Body of pancreas (tissue), 4 donors: ENCODE measurements around the gene SPEM2. TPM values are rescaled to one million over a fixed set of nuclear protein-coding genes. Genes with fewer than 3 reads are reported as not detected.
A peak's percentile ranks its signal among the peaks of the same experiment; 100 is the strongest.

ENCODE experiments used
- ATAC-seq: fragments of 150-250 bp; one replicate; pipeline ENCODE4 v1.9.1; 2016
- DNase-seq, 4 donors: peaks; one replicate each; pipeline ENCODE4 v3.0.0-alpha.2; 2019
- H3K27ac ChIP-seq, 4 donors: fragments of 200-600 bp; sonication (generic); 1 replicate in 3 of 4; 2 replicates in 1 of 4; pipeline versions ENCODE4 v1.5.1 to v1.6.1; 2016 to 2019; ENCODE audit warnings: mild to moderate bottlenecking in 1 of 4, mixed read lengths in 1 of 4, moderate library complexity in 1 of 4
- H3K27me3 ChIP-seq, 2 donors: fragments of 200-600 bp; sonication (generic); one replicate each; pipeline ENCODE4 v1.6.0; 2016; ENCODE audit warnings: mild to moderate bottlenecking in 1 of 2
- H3K36me3 ChIP-seq, 2 donors: fragments of 200-600 bp; sonication (generic); replicated peaks in 1 of 2; 2 replicates each; pipeline ENCODE4 v1.5.1; 2016; ENCODE audit warnings: low read depth in 2 of 2; ENCODE audit not compliant: insufficient read depth in 1 of 2
- H3K4me1 ChIP-seq: fragments of 200-600 bp; sonication (generic); one replicate; pipeline ENCODE4 v1.6.0; 2016
- H3K4me3 ChIP-seq, 2 donors: fragments of 200-600 bp; sonication (generic); 1 replicate in 1 of 2; 2 replicates in 1 of 2; pipeline ENCODE4 v1.5.1; 2016 to 2019
- H3K9me3 ChIP-seq, 3 donors: fragments of 200-600 bp; sonication (generic); 1 replicate in 2 of 3; 2 replicates in 1 of 3; pipeline ENCODE4 v1.5.1; 2016
- POLR2A ChIP-seq, 3 donors: fragments of 450-650 bp; IDR thresholded peaks; one replicate each; pipeline ENCODE4 v1.6.1; 2016; ENCODE audit warnings: antibody characterized with exemption in 3 of 3, mild to moderate bottlenecking in 2 of 3
- WGBS, 2 donors: methylation state at CpG; one replicate each; pipeline ENCODE4 v1.1.5; 2017; 5-methylcytosine and 5-hydroxymethylcytosine counted together
- intact Hi-C: fragments of 100-400 bp; cut with DNase I; formaldehyde crosslinking; loops from one replicate; pipeline ENCODE4 v1.15.1; 2023
- total RNA-seq, 2 donors: library from RNA; depleted of rRNA; stranded (reverse); fragments of >200 nt; gene quantifications; one replicate each; pipeline ENCODE4 v1.1.0, GENCODE V29; 2016
- TF ChIP-seq, protein P1 (sequence below), 7 experiments: fragments of 450-650 bp in 4 of 7; fragments of 200-600 bp in 3 of 7; sonication (generic) in 3 of 7; IDR thresholded peaks; one replicate each; pipeline ENCODE4 v1.5.1; 2016 to 2019; ENCODE audit warnings: antibody characterized with exemption in 7 of 7

The SPEM2 gene
- total RNA-seq, 2 donors from 2014 or later, result not detected

DNA sequence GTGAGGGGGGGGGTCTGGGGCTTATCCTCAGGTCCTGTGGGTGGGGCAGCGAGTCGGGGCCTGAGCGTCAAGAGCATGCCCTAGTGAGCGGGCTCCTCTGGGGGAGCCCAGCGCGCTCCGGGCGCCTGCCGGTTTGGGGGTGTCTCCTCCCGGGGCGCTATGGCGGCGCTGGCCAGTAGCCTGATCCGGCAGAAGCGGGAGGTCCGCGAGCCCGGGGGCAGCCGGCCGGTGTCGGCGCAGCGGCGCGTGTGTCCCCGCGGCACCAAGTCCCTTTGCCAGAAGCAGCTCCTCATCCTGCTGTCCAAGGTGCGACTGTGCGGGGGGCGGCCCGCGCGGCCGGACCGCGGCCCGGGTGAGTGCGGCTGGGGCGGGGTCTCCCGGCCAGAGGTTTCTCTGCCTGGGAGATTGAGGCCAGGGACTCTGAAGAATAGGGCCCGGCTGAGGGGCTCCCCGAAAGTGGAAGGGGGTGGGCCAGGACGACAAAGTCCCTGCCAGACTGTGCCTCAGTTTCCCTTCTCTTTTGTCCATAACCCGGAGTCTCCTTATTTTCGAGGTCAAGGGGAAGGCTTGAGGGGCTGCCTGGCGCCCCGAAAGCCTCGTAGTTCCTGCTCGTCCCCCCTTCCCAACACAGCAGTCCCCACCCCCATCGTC, 14.2 kb downstream of the SPEM2 start, which contains the start of gene FGF11:
Gene FGF11, plus strand, starts transcription at position 51 of the 651 bp plus-strand sequence. Its CDS starts 109 bp downstream, at position 160.
- Histone ChIP-seq H3K9me3 (no peaks in the 10 kb centered on the region), H3K27me3 (no peaks in the 10 kb centered on the region), H3K4me3 (no peak within 1 kb of the TSS), H3K27ac (no peak within 1 kb of the TSS), H3K4me1 (peaks cover 49% of the 10 kb centered on the region), H3K36me3 (no peaks in the 10 kb centered on the region)
- TF ChIP-seq, protein P1, sequence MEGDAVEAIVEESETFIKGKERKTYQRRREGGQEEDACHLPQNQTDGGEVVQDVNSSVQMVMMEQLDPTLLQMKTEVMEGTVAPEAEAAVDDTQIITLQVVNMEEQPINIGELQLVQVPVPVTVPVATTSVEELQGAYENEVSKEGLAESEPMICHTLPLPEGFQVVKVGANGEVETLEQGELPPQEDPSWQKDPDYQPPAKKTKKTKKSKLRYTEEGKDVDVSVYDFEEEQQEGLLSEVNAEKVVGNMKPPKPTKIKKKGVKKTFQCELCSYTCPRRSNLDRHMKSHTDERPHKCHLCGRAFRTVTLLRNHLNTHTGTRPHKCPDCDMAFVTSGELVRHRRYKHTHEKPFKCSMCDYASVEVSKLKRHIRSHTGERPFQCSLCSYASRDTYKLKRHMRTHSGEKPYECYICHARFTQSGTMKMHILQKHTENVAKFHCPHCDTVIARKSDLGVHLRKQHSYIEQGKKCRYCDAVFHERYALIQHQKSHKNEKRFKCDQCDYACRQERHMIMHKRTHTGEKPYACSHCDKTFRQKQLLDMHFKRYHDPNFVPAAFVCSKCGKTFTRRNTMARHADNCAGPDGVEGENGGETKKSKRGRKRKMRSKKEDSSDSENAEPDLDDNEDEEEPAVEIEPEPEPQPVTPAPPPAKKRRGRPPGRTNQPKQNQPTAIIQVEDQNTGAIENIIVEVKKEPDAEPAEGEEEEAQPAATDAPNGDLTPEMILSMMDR (IDR thresholded peaks at IDR 0.05), result no peak
- TF ChIP-seq POLR2A (IDR thresholded peaks at IDR 0.05), result peak in 1 of 3 donors; percentile 8
- ATAC-seq, result no peak
- 4 to 5% methylated on average over 31 to 43 of the region's 50 CpGs for WGBS, 2 donors
- DNase-seq, result no peak
- intact Hi-C loops, result loop anchor here (5.0 kb wide), 1 partner anchor 48 kb away; no protein-coding TSS in a partner anchor

DNA sequence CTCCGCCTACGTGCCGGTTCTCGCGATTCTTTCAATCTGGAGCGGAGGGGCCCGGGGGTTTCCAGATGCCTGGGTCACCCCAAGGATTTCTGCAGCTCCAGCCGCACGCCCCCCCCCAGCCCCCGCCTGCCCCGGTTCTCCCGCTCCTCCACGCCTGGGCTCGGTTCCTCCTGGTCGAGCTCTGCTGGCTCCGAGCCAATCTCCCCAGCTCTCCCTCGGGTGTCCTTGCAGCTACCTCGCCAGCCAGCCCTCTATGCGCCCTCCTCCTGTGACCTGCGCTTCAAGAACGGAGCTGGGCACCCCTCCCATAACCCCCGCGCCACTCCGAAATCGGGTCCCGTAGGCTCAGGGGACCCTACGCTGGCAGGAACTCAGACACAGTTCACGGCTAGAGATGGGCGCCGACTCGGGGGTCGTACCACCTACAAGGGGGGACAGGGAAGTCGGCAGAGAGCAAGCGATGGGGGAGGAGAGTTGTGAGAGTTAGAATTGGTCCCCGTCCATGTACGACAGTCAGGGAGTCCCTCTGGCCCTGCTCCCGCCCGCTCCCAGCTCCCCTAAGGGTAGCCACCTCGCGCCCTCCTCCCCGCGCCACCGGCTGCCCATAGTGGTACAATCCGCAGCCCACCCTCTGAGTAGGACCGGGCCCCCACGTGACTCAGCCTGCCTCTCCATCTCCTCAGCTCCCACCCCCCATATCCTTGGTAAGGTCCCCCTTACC, 14.9 kb downstream of the SPEM2 start:
- Histone ChIP-seq H3K4me1 (peaks cover 53% of the 10 kb centered on the region), H3K27ac (no peak overlapping the region), H3K36me3 (no peaks in the 10 kb centered on the region), H3K27me3 (no peaks in the 10 kb centered on the region), H3K9me3 (no peaks in the 10 kb centered on the region), H3K4me3 (no peak overlapping the region)
- DNase-seq (peak; percentile 65 to 82 (median 76)), ATAC-seq (no peak)
- intact Hi-C loops, result loop anchor here (5.0 kb wide), 1 partner anchor 47 kb away; no protein-coding TSS in a partner anchor
- WGBS, 2 donors, result 9 to 26% methylated on average over 13 to 45 of the region's 46 CpGs
- TF ChIP-seq, protein P1 (IDR thresholded peaks at IDR 0.05), result no peak
- peak in 1 of 3 donors; percentile 1 for TF ChIP-seq POLR2A (IDR thresholded peaks at IDR 0.05)

DNA sequence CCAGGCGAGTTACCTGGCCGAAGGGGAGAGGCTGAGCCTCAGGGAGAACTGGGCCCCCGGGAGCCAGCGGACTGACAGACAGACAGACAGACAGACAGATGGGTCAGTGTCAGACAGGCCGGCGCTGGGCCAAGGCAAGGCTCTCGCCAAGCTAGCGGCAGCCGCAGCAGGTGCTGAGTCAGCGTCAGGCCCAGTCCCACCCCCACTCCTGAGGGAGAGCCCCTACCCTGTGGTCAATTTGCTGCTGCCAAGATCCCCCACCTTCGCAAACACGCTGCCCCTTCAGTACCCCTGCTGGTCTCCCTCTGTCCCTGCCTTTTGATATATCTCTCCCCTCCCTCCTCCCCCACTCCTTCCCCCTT, 15.4 kb downstream of the SPEM2 start:
- Histone ChIP-seq H3K4me1 (peaks cover 54% of the 10 kb centered on the region), H3K4me3 (no peak overlapping the region), H3K27me3 (no peaks in the 10 kb centered on the region), H3K9me3 (no peaks in the 10 kb centered on the region), H3K36me3 (no peaks in the 10 kb centered on the region), H3K27ac (no peak overlapping the region)
- ATAC-seq (no peak), DNase-seq (peak in 1 of 4 donors; percentile 43)
- TF ChIP-seq POLR2A (IDR thresholded peaks at IDR 0.05), result no peak
- TF ChIP-seq, protein P1 (IDR thresholded peaks at IDR 0.05), result no peak
- 23 to 42% methylated on average over 4 to 12 of the region's 12 CpGs for WGBS, 2 donors
- intact Hi-C loops, result loop anchor here (5.0 kb wide), 1 partner anchor 46 kb away; no protein-coding TSS in a partner anchor

DNA sequence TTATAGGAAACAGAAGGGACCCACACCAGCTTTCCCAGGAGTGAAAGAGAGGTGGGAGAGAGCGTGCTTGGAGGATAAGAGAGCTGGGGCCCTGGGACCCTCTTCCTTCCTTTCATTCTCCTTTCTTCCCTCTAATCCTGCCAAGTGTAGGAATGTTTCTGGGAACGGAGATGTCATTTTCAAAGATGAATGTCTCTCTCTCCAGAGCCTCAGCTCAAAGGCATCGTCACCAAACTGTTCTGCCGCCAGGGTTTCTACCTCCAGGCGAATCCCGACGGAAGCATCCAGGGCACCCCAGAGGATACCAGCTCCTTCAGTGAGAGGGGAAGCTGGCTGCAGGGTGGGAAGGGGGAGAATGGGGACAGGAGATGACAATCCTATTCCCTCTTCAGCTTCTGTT, 15.8 kb downstream of the SPEM2 start:
- Histone ChIP-seq H3K9me3 (no peaks in the 10 kb centered on the region), H3K4me1 (peaks cover 51% of the 10 kb centered on the region), H3K27me3 (no peaks in the 10 kb centered on the region), H3K4me3 (no peak overlapping the region), H3K36me3 (no peaks in the 10 kb centered on the region), H3K27ac (no peak overlapping the region)
- WGBS, 2 donors, result 81 to 84% methylated on average over 7 of the region's 7 CpGs
- intact Hi-C loops, result loop anchor here (5.0 kb wide), 1 partner anchor 46 kb away; no protein-coding TSS in a partner anchor
- DNase-seq (no peak), ATAC-seq (no peak)
- TF ChIP-seq, protein P1 (IDR thresholded peaks at IDR 0.05), result no peak
- TF ChIP-seq POLR2A (IDR thresholded peaks at IDR 0.05), result no peak
